Measurements from ENCODE around the gene RASGRP4.

RASGRP4 gene

DNA sequence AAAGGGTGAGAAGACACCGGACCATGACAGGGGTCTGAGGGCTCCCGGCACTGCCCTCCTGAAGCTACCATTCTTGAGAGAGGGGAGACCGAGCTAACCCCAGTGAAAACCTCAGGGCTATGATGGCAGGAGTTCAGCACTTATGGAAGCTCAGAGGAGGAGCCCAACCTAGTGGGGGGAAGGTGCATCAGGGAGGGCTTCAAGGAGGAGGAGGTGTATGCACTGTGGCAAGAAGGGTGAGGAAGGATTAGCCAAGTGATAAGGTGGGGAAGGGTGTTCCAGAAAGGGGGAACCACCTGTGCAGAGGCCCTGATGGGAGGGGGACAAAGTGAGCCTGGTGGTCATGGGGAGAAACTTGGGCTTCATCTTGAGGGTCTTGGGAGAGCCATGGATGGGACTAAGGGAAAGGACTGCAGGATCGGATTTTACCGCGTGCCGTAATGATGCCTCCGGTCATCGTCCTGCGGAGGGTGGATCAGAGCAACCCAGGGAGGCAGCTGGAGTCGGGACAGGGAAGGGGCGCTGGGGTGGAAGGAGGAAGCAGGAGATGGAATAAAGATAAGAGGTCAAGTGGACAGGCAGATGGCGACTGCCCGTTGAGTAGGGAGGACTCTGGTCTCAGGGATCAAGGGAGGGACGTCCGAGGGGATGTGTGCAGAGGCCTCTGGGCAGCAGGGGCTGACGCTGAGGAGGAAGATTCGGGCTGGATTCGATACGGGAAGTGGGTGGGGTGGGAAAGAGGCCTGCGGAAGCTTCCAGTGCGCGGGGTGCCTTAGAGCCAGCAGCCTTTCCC lies 65.0 kb downstream of the RASGRP4 start:
- H3K4me3 Mint-ChIP-seq = peak overlapping the region; percentile 81
- H3K4me1 Mint-ChIP-seq (ENCODE audit: low read depth) = peaks cover 10% of the 10 kb centered on the region
- no peaks in the 10 kb centered on the region for H3K36me3 Mint-ChIP-seq
- no peaks in the 10 kb centered on the region for H3K9me3 Mint-ChIP-seq (ENCODE audit: low read depth)
- H3K27ac Mint-ChIP-seq = no peak overlapping the region
- no peaks in the 10 kb centered on the region for H3K27me3 Mint-ChIP-seq

DNA sequence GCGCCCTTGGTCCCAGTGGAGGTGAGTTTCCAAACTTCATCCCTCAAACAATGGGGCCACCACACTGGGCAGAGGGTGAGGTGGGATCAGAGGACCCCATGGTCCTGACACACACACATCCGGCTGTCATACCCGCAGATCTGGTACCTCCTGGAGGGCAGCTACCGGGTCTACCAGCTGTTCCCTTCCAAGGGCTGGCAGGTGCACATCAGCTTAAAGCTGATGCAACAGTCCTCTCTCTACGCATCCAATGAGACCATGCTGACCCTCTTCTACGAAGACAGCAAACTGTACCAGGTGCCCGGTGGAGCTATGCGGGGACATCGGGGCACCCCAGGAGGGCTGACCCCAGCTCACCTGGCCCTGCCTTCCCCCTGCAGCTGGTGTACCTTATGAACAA lies 65.7 kb downstream of the RASGRP4 start:
- no peaks in the 10 kb centered on the region for H3K9me3 Mint-ChIP-seq (ENCODE audit: low read depth)
- H3K4me1 Mint-ChIP-seq (ENCODE audit: low read depth) = peaks cover 10% of the 10 kb centered on the region
- no peak overlapping the region for H3K27ac Mint-ChIP-seq
- H3K27me3 Mint-ChIP-seq = no peaks in the 10 kb centered on the region
- peak overlapping the region; percentile 81 for H3K4me3 Mint-ChIP-seq
- no peaks in the 10 kb centered on the region for H3K36me3 Mint-ChIP-seq

DNA sequence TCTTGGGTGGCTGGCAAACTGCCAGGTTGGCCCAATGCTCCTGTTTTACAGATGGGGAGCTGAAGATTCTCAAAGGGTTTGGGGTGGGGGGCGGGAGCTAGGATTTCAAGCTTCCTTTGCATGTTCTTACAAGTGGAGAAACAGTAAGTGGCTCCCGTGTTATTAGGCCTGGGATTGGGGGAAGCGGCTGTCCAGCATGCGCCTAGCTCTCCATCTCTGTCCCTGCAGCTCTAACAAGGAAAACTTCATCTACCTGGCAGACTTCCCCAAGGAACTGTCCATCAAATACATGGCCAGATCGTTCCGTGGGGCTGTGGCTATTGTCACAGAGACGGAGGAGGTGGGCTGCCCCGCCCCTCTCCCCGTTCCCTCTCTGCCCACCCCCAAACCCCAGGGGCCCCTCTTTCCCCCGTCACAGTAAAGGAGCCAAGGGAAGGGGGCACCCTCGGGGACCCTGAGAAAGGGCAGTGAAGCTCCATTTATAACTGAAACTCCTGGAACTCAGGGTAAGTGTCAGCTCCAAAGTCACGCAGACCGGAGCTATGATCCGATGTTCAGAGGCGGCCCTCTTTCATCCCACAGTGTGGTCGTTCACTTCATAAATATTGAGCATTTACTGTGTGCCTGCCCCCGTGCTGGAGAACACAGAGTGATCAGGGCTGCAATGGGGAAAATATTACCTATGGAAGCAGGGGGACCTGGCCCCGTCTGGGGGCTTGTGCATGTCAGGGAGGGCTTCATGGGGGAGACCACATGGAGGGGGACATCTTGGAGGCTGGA lies 66.6 kb downstream of the RASGRP4 start:
- Mint-ChIP-seq H3K4me1 (ENCODE audit: low read depth) (peaks cover 10% of the 10 kb centered on the region), H3K4me3 (peak overlapping the region; percentile 3), H3K27ac (no peak overlapping the region), H3K9me3 (ENCODE audit: low read depth) (no peaks in the 10 kb centered on the region), H3K27me3 (no peaks in the 10 kb centered on the region), H3K36me3 (no peaks in the 10 kb centered on the region)

All from activated naive CD8-positive, alpha-beta T cell (primary cell).